DND-41 (cell line): ENCODE measurements around the gene DNAI7.
A peak's percentile ranks its signal among the peaks of the same experiment; 100 is the strongest.

Experiments
- ATAC-seq: fragments of 200-7000 bp; cut with Tn5 transposase; 3 replicates; pipeline ENCODE4 v1.9.1; 2021; ENCODE audit warnings: low read depth; ENCODE audit not compliant: insufficient read depth
- DNase-seq: peaks from one replicate; pipeline ENCODE4 v3.0.0-alpha.2; 2020
- H2AFZ ChIP-seq: 2 replicates; pipeline ENCODE4 v1.6.0; 2012; ENCODE audit warnings: low read depth, low read length
- H3K27ac ChIP-seq: 2 replicates; pipeline ENCODE4 v1.5.1; 2012; ENCODE audit warnings: low read length, inconsistent platforms
- H3K27me3 ChIP-seq: fragments of 200-600 bp; sonication (generic); 2 replicates; pipeline ENCODE4 v1.6.0; 2012; ENCODE audit warnings: low read length, mild to moderate bottlenecking, inconsistent platforms; ENCODE audit not compliant: insufficient read depth, poor library complexity
- H3K36me3 ChIP-seq: 2 replicates; pipeline ENCODE4 v1.5.1; 2012; ENCODE audit warnings: low read length, inconsistent platforms; ENCODE audit not compliant: insufficient read depth
- H3K4me1 ChIP-seq: 2 replicates; pipeline ENCODE4 v1.5.1; 2012; ENCODE audit warnings: mild to moderate bottlenecking, low read length; ENCODE audit not compliant: insufficient read depth
- H3K4me2 ChIP-seq: 2 replicates; pipeline ENCODE4 v1.6.0; 2012; ENCODE audit warnings: mild to moderate bottlenecking, moderate library complexity, low read length, inconsistent platforms; ENCODE audit not compliant: insufficient read depth
- H3K4me3 ChIP-seq, 2 experiments: fragments of 200-600 bp in 1 of 2; shearing (Covaris generic) in 1 of 2; 2 replicates each; pipeline ENCODE4 v1.5.1; 2012 to 2016; ENCODE audit warnings: inconsistent platforms in 2 of 2, low read length in 2 of 2, mild to moderate bottlenecking in 2 of 2, low read depth in 1 of 2, moderate library complexity in 1 of 2
- H3K79me2 ChIP-seq: 2 replicates; pipeline ENCODE4 v1.6.0; 2012; ENCODE audit warnings: low read length, inconsistent platforms; ENCODE audit not compliant: insufficient read depth
- H3K9ac ChIP-seq: 2 replicates; pipeline ENCODE4 v1.6.0; 2012; ENCODE audit warnings: low read depth, mild to moderate bottlenecking, inconsistent platforms, low read length, moderate library complexity
- H3K9me3 ChIP-seq: 2 replicates; pipeline ENCODE4 v1.5.1; 2012; ENCODE audit warnings: low read length, moderate library complexity, mild to moderate bottlenecking, inconsistent platforms; ENCODE audit not compliant: insufficient read depth, severe bottlenecking
- H4K20me1 ChIP-seq: 2 replicates; pipeline ENCODE4 v1.6.0; 2012; ENCODE audit warnings: low read length; ENCODE audit not compliant: insufficient read depth
- CTCF ChIP-seq: IDR thresholded peaks from 2 replicates; pipeline ENCODE4 v1.5.1; 2012; ENCODE audit warnings: borderline replicate concordance, low read length, moderate library complexity, mild to moderate bottlenecking; ENCODE audit not compliant: poor library complexity, severe bottlenecking; ENCODE audit errors: extremely low read depth
- EZH2 ChIP-seq: IDR thresholded peaks from 3 replicates; pipeline ENCODE4 v1.6.1; 2012; ENCODE audit warnings: borderline replicate concordance, low read depth, mild to moderate bottlenecking, moderate library complexity, low read length, inconsistent platforms; ENCODE audit not compliant: severe bottlenecking

Gene DNAI7

GRCh38 chr12:25202137-25202536 lies 7.2 kb upstream of the DNAI7 start:
- peaks cover 16% of the 10 kb centered on the region for H3K36me3 ChIP-seq
- no peak overlapping the region for H2AFZ ChIP-seq
- no peak overlapping the region for H3K4me2 ChIP-seq
- H3K79me2 ChIP-seq, result no peaks in the 10 kb centered on the region
- no peak for DNase-seq
- H3K27ac ChIP-seq, result no peak overlapping the region
- H3K27me3 ChIP-seq, result no peaks in the 10 kb centered on the region
- no peak overlapping the region for H3K4me3 ChIP-seq
- ATAC-seq, result peak; percentile 33; the same call in 1 of the 3 replicates
- no peaks in the 10 kb centered on the region for H3K4me1 ChIP-seq
- peaks cover 2% of the 10 kb centered on the region; the same call in 1 of the 2 replicates for H4K20me1 ChIP-seq
- no peak overlapping the region for H3K9ac ChIP-seq
- TF ChIP-seq EZH2 (no peak), CTCF (no peak)
- H3K9me3 ChIP-seq, result no peaks in the 10 kb centered on the region

- Histone ChIP-seq H3K79me2 (no peaks in the 10 kb centered on the region), H3K36me3 (peaks cover 13% of the 10 kb centered on the region), H3K4me2 (no peak overlapping the region), H3K9me3 (no peaks in the 10 kb centered on the region), H3K27me3 (no peaks in the 10 kb centered on the region), H4K20me1 (peaks cover 2% of the 10 kb centered on the region; the same call in 1 of the 2 replicates), H3K4me3 (no peak overlapping the region), H3K4me1 (peaks cover 9% of the 10 kb centered on the region), H3K9ac (no peak overlapping the region), H3K27ac (no peak overlapping the region), H2AFZ (no peak overlapping the region)
- DNase-seq, result no peak
- ATAC-seq, result no peak
- no peak for TF ChIP-seq EZH2
- no peak for TF ChIP-seq CTCF
Measured at GRCh38 chr12:25200703-25201102, 5.7 kb upstream of the DNAI7 start.

GRCh38 chr12:25197608-25198007 lies 2.6 kb upstream of the DNAI7 start:
- Histone ChIP-seq H3K9me3 (no peaks in the 10 kb centered on the region), H3K27me3 (no peaks in the 10 kb centered on the region), H2AFZ (no peak overlapping the region), H3K4me2 (no peak overlapping the region), H3K36me3 (no peaks in the 10 kb centered on the region), H4K20me1 (no peaks in the 10 kb centered on the region), H3K27ac (no peak overlapping the region), H3K9ac (no peak overlapping the region), H3K4me1 (peaks cover 20% of the 10 kb centered on the region), H3K4me3 (no peak overlapping the region), H3K79me2 (no peaks in the 10 kb centered on the region)
- no peak for DNase-seq
- no peak for TF ChIP-seq EZH2
- no peak for TF ChIP-seq CTCF
- ATAC-seq, result no peak

- Histone ChIP-seq H4K20me1 (no peaks in the 10 kb centered on the region), H3K4me1 (peaks cover 20% of the 10 kb centered on the region), H2AFZ (peak overlapping the region; percentile 83), H3K27me3 (no peaks in the 10 kb centered on the region), H3K79me2 (no peaks in the 10 kb centered on the region), H3K9ac (peak overlapping the region; percentile 65), H3K36me3 (no peaks in the 10 kb centered on the region), H3K4me2 (peak overlapping the region; percentile 98), H3K9me3 (no peaks in the 10 kb centered on the region), H3K27ac (peak overlapping the region; percentile 29; the same call in 1 of the 2 replicates), H3K4me3 (peak overlapping the region; percentile 36 to 94)
- ATAC-seq, result no peak
- TF ChIP-seq EZH2, result no peak
- TF ChIP-seq CTCF, result no peak
- DNase-seq, result no peak
Measured at GRCh38 chr12:25194722-25195055, 271 bp downstream of the DNAI7 start.
